Measurements from ENCODE around the gene NCMAP.
"Not testable (repeated sequence)": the region's sequence is repeated elsewhere in the genome, so short reads cannot be mapped to it uniquely, and the experiment has no call there.

The NCMAP gene, protein sequence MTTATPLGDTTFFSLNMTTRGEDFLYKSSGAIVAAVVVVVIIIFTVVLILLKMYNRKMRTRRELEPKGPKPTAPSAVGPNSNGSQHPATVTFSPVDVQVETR

DNA sequence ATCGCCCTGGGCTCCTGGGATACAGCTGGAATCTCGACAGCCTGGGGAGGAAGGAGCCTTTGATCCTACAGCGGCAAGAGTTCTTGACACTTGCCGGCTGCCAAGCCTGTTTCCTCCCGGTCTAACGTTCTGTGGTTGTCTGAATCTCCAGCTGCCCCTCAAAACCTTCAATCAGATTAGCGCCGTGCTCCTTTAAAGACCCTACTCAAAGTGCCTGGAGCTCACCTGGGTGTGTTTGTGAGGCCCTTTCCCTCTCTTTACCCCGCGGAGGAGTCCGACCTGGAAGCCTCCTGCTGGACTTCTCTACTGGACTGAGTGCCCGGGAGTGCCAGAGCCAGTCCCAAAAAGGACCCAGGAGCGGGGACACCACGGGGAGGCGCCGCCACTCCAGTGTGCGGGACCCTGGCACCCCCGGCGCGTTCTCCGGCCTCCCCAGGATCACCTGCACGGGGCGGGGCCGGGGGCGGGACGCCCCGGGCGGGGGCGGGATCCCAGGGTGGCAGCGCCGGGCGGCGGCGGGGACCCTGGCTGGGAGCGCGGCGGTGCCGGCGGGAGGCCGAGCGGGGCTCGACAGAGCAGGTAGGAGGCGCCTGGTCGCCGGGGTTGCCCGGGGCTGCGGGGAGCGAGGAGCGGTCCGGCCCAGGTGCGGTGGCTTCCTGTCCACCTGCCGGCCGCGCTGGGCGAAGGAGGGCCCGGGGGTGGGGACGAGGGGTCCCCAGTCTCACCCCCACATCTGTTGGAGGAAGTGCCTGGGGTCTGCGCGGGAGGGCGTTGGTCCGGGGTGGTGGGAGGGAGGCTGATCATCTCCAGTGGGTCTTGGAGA is at the start of gene NCMAP:
Gene NCMAP (plus strand): TSS at position 497 of the 823 bp plus-strand sequence. CDS start 39,344 bp downstream, outside the sequence.
- DNase-seq: peak; percentile 77

DNA sequence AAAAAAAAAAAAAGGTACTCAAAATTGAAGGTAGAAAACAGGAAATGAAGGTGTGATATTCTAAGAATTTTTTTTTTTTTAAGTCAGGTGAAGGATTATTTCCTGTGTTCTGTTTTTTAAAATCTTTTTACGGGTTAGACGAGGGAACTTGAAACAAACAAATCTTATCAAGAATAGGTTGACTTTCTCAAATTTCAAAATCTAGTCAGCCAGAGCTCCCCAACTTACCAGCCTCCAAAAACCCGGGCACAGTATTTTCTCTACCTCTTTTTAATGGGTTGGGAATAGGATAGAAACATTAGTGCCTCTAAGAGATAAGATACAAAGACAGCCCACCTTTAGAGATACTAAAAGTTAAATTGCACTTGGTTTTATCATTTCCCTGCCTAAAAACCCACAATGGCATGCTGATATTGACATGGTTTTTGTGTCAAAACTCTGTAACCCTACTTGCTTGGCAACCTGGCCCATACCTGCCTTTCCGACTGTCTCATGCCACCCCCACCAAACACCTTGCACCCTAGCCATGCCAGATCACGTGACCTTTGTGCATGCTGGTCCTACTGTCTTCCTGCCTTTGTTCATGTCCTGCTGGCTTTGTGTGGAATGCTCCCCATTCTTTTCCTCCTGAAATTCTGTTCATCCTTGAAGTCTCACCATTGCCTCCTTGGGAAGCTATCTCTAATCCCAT is 49.1 kb upstream of the NCMAP start:
- peak; percentile 46 for DNase-seq

GRCh38 chr1:24507405-24507804 is 48.5 kb upstream of the NCMAP start:
- peak; percentile 23 for DNase-seq

GRCh38 chr1:24508911-24509310 is 47.0 kb upstream of the NCMAP start:
- DNase-seq: no peak

DNA sequence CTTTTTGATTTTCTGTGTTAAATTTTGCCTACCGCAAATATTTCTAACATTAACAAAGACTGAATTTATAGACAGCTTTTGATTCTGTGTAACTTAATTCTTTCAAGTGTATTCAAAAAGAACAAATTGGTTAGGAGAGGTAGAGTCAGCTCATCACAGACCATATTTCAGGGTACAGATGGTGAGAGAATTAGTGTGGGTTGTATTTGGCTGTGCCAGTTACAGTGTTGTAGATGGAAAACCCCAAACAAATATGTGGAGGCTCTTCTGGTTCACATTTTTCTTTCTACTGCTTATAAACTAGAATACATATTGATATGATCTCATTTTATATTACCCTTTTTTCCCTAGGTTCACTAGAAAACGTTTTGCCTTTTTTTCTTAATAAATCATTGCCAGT is 42.2 kb upstream of the NCMAP start:
- DNase-seq: no peak

GRCh38 chr1:24514946-24515345 is 40.9 kb upstream of the NCMAP start:
- DNase-seq: no peak

GRCh38 chr1:24515671-24516209 is 40.1 kb upstream of the NCMAP start:
- not testable (repeated sequence) for DNase-seq

DNA sequence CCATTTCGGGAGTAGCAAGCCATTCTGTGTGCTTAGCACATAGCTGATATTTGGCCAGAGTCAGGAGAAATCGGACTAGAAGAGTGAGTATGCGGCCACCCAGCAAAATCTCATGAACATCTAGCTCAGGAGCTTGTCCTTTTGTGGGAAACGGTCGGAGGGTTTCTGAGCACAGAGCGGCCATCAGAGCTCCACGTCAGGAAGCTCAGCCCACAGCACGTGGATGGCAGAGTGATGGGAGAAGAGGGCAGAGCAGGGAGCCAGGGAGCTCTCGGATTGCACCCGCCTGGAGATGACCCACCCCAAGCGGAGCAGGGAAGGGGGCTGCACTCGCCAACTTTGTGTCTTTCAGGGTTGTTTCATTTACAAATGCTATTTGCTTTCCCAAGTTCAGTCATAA is 39.4 kb upstream of the NCMAP start:
- DNase-seq: no peak

DNA sequence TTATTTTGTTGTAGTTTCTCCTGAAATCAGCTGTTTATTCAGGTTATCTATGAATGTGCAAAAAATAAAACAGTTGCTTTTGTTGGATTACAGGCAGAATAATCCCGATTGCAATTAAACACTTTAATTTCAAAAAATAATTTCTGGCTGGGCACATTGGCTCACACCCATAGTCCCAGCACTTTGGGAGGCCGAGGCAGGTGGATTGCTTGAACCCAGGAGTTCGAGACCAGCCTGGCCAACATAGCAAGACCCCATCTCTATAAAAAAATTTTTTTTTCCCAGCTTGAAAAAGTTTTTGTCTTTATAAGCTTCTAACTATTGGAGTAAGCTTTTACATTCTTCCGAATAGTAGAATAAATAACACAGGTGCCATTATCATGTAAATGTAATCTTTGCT is 38.0 kb upstream of the NCMAP start:
- DNase-seq: no peak

DNA sequence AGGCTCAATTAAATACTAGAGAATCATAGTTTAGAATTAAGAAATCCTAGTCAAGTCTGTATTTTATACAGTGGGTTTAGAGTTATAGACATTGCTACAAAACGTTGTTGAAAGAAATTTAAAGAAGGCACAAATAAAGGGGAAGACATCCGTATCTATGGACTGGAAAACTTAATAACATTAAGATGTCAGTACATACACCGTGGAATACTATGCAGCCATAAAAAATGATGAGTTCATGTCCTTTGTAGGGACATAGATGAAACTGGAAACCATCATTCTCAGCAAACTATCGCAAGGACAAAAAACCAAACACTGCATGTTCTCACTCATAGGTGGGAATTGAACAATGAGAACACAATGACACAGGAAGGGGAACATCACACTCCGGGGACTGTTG is 35.6 kb upstream of the NCMAP start:
- DNase-seq: not testable (repeated sequence)

- no peak for DNase-seq
Observed at GRCh38 chr1:24525606-24526005, 30.3 kb upstream of the NCMAP start.

DNA sequence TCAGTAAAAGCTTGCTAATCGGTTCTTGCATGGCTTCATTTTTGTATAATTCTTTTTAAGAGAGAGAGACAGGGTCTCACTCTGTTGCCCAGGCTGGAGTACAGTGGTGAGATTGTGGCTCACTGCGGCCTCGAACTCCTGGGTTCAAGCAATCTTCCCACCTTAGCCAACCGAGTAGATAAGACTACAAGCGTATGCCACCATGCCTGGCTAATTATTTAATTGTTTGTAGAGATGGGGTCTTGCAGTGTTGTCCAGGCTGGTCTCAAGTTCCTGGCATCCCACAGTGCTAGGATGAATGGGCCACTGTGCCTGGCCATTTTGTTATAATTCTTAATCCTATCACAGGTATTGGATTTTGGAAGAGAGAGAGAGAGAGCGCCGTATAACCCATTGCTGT is 29.8 kb upstream of the NCMAP start:
- no peak for DNase-seq

DNA sequence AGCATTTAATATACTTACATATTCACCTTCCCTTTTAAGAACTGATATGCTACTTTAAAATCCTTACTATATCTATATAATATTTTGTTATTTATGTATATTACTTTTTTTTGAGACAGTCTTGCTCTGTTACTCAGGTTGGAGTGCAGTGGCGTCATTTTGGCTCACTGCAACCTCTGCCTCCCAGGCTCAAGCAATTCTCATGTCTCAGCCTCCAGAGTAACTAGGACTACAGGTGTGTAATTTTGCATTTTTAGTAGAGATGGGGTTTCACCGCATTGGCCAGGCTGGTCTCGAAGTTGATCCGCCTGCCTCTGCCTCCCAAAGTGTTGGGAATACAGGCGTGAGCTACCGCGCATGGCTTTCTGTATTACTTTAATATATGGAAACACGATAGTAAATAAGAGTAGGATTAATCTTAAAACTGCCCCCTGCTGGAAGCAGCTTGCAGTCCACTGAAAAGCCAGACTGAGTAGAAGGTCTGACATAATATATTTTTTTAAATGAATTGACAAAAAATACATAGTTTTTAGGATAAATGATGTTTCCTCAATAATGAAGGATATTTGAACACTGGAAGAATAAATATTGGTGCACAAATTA is 28.8 kb upstream of the NCMAP start:
- DNase-seq: peak; percentile 71

GRCh38 chr1:24528744-24529143 is 27.1 kb upstream of the NCMAP start:
- no peak for DNase-seq

DNA sequence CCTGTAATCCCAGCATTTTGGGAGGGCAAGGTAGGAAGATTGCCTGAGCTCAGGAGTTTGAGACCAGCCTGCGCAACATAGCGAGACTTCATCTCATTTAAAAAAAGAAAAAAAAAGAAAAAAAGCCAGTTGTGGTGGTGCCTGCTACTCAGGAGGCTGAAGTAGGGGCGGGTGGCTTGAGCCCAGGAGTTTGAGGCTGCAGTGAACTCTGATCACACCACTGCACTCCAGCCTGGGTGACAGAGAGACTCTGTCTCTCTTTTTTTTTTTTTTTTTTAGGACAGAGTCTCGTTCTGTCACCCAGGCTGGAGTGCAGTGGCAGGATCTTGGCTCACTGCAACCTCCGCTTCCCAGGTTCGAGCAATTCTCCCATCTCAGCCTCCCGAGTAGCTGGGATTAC is 26.6 kb upstream of the NCMAP start:
- DNase-seq: not testable (repeated sequence)

- peak; percentile 78 for DNase-seq
Observed at GRCh38 chr1:24535021-24535424, 20.9 kb upstream of the NCMAP start.

- no peak for DNase-seq
Observed at GRCh38 chr1:24535778-24536177, 20.1 kb upstream of the NCMAP start.

DNA sequence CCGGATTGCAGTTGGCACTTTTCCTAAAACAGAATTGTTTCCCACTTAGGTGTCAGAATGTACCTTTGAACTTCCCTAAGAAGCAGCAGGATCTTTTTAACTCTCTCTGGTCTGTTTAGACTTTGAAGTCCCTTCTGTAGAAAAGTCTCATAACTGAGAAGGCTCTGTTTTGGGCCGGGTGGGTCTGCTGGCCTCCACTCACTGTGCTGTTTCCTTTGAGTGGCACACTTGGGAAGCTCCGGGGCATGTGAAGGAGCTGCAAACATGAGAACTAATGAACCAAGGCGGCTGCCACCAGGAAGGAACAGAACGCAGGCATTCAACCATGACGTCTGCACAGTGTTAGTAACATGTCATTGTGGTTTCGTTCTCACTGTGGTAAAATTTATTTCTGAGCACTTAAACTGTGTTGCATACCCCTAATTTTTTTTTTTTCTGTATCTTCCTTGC is 19.5 kb upstream of the NCMAP start:
- peak; percentile 70 for DNase-seq

DNA sequence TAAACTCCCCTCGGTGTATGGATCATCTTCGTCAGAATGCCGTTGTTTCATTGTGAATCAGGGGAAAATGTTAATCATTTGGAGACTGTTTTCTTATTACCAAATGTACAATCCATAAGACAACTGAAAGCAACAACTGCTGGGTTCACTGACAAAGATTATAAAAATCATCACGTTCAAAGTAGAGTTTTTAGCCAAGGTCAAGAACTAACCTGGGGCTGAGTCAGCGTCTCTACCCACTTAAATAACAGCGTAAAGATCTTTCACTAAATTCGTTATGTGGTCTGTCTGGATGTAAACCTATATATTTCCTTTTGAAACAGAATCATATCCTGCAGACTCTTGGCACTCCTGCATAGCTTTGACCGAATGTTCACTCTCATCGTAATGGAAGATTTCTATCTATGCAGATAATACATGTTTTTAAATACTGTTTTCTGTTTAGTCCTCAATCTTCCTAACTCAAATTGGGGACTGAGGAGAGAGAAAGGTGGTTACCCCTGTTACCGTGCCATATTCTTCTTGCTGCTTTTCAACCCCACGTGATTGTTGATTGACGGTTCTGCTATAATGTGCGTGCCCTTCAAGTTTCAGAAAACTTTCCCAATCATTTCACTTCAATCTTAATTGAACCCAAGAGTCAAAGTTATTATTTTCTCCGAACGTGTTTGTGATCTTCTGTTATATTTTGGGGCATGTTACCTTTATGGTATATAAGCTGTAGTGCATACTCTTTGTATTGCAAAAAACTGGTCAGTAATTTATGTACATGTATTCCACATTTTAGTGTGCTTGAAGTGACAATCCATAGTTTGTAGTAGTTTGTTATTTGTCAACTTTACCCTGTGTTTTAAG is 15.6 kb upstream of the NCMAP start:
- DNase-seq: peak; percentile 37

GRCh38 chr1:24540906-24541710 is 14.8 kb upstream of the NCMAP start:
- DNase-seq: peak; percentile 55

GRCh38 chr1:24541711-24542346 is 14.1 kb upstream of the NCMAP start:
- peak; percentile 34 for DNase-seq
